GM12864 (cell line): Measurements from ENCODE around the gene AKAP13.

Source experiments
- DNase-seq: peaks from one replicate; pipeline ENCODE4 v3.0.0-alpha.2; 2011; ENCODE audit warnings: low read depth
- H3K4me3 ChIP-seq: 2 replicates; pipeline ENCODE4 v1.5.1; 2011; ENCODE audit warnings: mild to moderate bottlenecking, low read depth, low read length, control low read depth
- TF ChIP-seq, protein P1 (sequence below): IDR thresholded peaks from 2 replicates; pipeline ENCODE4 v1.5.1; 2011; ENCODE audit warnings: low read depth, mild to moderate bottlenecking, moderate library complexity, low read length, control low read depth, inconsistent platforms; ENCODE audit errors: missing control alignments

The AKAP13 gene

DNA sequence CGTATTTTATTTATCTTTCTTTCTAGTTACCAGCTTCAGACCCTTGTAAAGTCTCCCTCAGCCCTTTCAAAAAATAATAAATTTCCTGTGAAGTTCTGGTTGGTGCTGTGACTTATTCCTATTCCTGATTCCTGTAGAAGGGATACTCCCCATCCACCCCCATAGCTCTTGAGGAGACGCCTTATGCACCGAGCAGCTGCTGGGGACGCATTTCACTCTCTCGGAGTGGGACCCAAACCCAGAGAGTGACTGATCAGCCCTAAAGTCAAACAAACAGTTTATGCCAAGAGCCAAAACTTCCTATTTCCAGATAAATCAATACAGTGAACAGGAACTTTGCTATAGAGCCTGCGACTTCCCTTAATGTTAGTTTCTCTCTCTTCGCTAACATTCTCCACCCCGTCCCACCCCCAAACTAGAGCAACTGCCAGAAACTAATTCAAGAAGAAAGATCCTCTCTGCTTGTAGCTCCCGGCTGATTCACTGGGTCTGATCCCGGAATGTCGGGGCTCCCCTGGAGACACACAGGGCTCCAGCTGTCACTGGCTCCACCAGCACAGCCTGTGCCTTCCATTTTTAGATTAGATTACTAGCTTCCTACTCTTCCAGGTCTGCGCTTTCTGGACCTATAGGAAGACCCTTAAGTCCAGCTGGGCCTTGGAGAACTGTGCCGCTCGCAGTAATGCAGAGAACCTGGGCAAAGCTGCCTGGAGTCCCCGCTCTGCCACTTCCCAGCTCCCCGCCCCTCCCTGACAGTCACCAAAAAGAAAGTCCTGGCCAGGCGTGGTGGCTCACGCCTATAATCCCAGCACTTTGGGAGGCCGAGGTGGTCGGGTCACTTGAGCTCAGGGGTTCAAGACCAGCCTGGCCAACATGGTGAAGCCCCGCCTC lies 369.1 kb downstream of the AKAP13 start:
- no peak for DNase-seq
- TF ChIP-seq, protein P1, sequence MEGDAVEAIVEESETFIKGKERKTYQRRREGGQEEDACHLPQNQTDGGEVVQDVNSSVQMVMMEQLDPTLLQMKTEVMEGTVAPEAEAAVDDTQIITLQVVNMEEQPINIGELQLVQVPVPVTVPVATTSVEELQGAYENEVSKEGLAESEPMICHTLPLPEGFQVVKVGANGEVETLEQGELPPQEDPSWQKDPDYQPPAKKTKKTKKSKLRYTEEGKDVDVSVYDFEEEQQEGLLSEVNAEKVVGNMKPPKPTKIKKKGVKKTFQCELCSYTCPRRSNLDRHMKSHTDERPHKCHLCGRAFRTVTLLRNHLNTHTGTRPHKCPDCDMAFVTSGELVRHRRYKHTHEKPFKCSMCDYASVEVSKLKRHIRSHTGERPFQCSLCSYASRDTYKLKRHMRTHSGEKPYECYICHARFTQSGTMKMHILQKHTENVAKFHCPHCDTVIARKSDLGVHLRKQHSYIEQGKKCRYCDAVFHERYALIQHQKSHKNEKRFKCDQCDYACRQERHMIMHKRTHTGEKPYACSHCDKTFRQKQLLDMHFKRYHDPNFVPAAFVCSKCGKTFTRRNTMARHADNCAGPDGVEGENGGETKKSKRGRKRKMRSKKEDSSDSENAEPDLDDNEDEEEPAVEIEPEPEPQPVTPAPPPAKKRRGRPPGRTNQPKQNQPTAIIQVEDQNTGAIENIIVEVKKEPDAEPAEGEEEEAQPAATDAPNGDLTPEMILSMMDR = no peak
- H3K4me3 ChIP-seq = no peak overlapping the region

DNA sequence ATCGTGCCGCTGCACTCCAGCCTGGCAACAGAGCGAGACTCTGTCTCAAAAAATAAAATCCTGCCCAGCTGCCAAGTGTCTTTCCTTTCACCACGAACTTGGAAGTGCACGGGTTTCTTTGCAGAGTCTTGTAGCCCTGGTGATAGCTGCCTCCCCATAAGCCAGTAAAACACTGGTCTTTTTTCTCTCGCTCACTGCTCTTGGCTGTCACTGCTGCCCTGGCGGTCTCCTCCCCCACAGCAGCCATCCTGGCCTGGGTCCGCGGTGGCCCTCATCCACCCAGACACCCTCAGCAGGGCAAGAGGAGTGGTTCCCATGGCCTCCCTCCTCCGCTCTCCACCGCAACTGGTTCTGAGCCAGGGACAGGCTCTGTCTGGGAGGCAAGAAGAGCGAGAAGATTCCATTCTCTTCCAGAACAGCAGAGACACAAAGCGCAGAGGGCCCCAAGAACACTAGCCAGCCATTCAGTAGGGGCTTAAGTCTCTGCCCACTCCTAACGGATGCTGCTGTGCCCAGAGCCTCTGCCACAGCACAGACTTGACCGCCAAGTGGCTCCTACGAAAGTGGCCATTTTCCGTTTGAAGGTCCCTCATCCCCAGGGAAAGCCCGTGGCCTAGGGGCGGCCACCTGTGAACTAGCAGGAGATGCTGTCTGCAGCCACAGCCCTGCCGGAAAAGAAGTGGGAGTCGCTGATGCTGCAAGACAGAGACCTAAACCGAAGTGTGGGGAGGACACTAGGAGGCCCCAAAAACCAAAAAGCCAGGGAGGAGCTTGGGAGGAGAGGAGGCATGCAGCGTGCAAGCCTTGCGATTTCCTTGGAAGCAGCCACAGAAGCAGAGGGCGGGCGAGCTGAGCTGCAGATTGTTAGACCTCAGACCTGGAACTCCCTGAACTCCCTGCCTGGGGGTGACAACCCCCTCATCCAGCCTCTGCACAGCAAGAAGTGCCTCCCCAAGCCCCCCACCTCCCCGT lies 370.2 kb downstream of the AKAP13 start:
- no peak overlapping the region for H3K4me3 ChIP-seq
- no peak for DNase-seq
- TF ChIP-seq, protein P1 = no peak

DNA sequence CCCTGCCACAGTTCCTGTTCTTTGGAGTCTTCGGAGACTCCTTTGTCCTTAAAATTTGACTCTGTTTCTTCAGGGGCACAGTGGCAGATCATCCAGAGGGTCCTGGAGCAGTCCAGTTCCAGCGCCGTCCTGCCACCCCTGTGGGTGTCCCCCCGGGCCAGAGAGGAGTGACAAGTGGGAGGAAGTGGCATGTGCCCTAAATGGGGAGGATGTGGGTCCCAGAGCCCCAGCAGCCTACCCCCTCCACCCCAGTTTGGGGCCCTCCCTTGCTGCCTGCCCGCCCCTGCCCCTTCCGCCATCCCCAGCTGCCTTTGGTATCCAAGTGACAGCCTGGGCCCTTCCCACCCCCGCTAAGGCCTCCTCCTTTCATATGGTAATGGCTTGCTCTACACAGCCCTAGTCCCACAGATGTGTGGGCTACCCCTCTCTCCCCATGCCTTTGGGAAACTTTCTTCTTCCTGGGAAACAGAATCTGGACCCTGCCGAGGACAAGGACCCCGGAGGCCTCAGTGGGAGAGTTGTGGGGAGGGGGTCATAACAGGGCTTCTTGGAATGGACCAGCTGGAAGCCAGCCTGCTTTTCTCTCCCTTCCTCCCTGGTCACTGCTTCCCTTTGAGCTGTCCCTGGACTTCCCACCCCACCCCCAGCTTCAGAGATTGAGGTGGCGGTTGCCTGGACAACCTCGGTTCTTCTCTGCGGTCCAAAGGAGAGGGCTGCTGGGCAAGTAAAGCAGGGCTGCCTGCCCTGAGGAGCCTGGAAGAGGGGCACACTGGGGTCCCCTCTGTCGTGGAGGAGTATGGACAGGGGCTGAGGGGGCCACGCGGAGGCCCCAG lies 371.1 kb downstream of the AKAP13 start:
- no peak overlapping the region for H3K4me3 ChIP-seq
- no peak for DNase-seq
- TF ChIP-seq, protein P1 = no peak

DNA sequence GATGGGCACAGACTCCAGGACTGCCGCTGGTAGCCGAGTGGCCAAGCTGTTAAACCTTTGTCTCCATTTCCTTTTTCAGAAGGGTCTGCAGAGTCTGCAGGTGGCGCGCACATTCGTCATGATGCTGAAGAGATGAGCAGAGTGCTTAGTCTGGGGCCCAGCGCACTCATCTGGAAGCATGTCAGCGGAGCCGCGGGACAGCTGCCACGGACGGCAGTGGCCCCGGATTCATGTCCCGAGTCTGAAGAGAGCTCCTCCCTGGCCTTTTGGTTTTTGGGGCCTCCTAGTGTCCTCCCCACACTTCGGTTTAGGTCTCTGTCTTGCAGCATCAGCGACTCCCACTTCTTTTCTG lies 371.7 kb downstream of the AKAP13 start:
- DNase-seq = no peak
- H3K4me3 ChIP-seq = no peak overlapping the region
- TF ChIP-seq, protein P1 = no peak

DNA sequence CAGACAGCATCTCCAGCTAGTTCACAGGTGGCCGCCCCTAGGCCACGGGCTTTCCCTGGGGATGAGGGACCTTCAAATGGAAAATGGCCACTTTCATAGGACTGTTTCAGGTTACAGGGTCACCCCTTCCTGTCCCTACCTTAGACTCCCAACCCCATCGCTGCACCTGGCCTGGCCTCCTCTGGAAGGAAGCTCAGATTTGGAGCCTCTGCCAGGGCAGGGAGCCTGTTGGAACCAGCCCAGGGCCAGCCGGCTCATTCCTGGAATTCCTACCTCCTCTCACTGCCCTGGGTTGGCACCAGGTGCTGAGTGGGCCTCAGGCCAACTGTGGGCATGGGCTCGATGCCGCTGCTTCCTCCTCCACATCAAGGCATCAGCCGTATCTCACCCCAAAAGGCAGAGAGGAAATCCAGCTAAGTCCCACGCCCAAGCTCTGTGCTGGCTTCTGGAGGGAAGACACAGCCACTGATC lies 372.1 kb downstream of the AKAP13 start:
- DNase-seq = no peak
- H3K4me3 ChIP-seq = no peak overlapping the region
- TF ChIP-seq, protein P1 = no peak

DNA sequence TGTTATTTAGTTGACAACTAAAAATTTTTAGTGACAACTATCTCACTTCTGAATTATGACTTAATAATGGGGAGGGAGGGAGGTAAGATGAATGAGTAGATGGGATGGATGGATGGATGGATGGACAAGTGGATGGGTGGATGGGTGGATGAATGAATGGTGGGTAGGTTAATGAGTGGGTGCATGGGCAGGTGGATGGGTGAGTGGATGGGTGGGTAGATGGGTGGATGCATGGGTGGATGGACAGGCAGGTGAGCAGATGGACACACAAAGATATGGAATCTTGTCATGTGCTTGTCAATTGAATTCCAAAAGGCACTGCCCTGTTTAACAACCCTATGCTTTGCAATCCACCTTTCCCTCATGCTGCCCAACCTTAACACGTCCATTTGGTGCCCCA lies 372.9 kb downstream of the AKAP13 start:
- no peak for DNase-seq
- TF ChIP-seq, protein P1 = no peak
- no peak overlapping the region for H3K4me3 ChIP-seq
